A673 (cell line): Measurements from ENCODE around the gene CPED1.

Experiments
- CTCF ChIP-seq: fragments of 300-800, 200-600 bp; sonication (generic); conservative IDR thresholded peaks from 2 replicates; pipeline ENCODE4 v1.5.1; 2017; ENCODE audit warnings: low read depth, mild to moderate bottlenecking, antibody characterized with exemption, low read length, moderate library complexity, mixed read lengths
- EZH2 ChIP-seq: fragments of 200-600 bp; sonication (generic); IDR thresholded peaks from 2 replicates; pipeline ENCODE4 v1.6.1; 2017; ENCODE audit warnings: borderline replicate concordance, low read depth, mild to moderate bottlenecking, mixed read lengths, antibody characterized with exemption, low read length; ENCODE audit not compliant: poor library complexity, severe bottlenecking

DNA sequence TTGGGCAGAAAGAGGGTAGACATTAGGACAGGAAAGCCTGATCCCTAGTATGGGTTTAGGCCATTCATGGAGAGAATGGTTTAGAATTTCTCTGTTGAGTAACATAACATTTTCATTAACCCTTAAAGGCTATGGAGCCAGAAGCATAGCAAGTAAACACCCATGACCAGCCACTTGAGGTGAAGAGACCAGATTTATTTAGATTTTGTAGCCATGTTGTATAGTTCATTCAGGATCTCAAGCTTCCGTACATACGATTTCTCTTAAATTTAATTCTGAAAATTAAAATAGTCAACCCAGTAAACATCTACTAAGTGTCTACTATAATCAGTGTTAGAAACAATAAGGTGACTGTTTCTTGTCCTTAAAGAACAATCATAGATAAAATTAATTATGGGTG is 51.5 kb downstream of the CPED1 start:
- TF ChIP-seq EZH2 (no peak), CTCF (no peak)
